Ovary (tissue), 9 donors: ENCODE results near the gene DMWD. TPM values are rescaled to one million over a fixed set of nuclear protein-coding genes. Genes with fewer than 3 reads are reported as not detected.

ENCODE experiments used
- DNase-seq, 5 donors: peaks; one replicate each; pipeline ENCODE4 v3.0.0-alpha.2; 2019 to 2020
- H3K27ac ChIP-seq, 2 donors: fragments of 200-600 bp; one replicate each; pipeline versions ENCODE4 v1.5.1 to v1.8.0; 2019 to 2022
- H3K27me3 ChIP-seq: fragments of 200-600 bp; one replicate; pipeline ENCODE4 v1.8.0; 2022
- H3K36me3 ChIP-seq: fragments of 200-600 bp; sonication (generic); one replicate; pipeline ENCODE4 v1.5.1; 2019
- H3K4me1 ChIP-seq: one replicate; pipeline ENCODE4 v1.8.1; 2013; ENCODE audit warnings: mild to moderate bottlenecking, moderate library complexity; ENCODE audit not compliant: insufficient read depth
- H3K4me3 ChIP-seq: fragments of 200-600 bp; sonication (generic); one replicate; pipeline ENCODE4 v1.5.1; 2017
- H3K9me3 ChIP-seq, 2 donors: fragments of 200-600 bp in 1 of 2; sonication (generic) in 1 of 2; one replicate each; pipeline versions ENCODE4 v1.5.1 to v1.8.1; 2013 to 2019; ENCODE audit warnings: mild to moderate bottlenecking in 1 of 2, moderate library complexity in 1 of 2
- EP300 ChIP-seq: sonication (generic); formaldehyde crosslinking; IDR thresholded peaks from one replicate; pipeline ENCODE4 v1.6.1; 2017; ENCODE audit warnings: antibody characterized with exemption
- POLR2A ChIP-seq: fragments of 450-650 bp; IDR thresholded peaks from one replicate; pipeline ENCODE4 v1.6.1; 2017; ENCODE audit warnings: antibody characterized with exemption, mild to moderate bottlenecking, moderate library complexity
- WGBS, 3 donors: extraction: QIAGEN DNeasy Blood & Tissue Kit in 1 of 3; methylation state at CpG; one replicate each; pipeline versions ENCODE4 v1.1.5 to v1.1.7; 2013 to 2017; 5-methylcytosine and 5-hydroxymethylcytosine counted together
- intact Hi-C, 4 donors: fragments of 100-400 bp; cut with DNase I; formaldehyde crosslinking; loops; one replicate each; pipeline versions ENCODE4 v1.11.0 to v1.15.1; 2022 to 2023
- polyA plus RNA-seq, 2 donors: library from polyadenylated mRNA; stranded (reverse); fragments of 200-250 nt in 1 of 2; fragments of 350-450 nt in 1 of 2; fragmentation: Illumina TruSeq in 1 of 2; extraction: RNeasy Lipid Tissue Mini Kit (QIAGEN cat#74804) in 1 of 2; gene quantifications; one replicate each; pipeline ENCODE4 v1.2.3, GENCODE V29; 2013 to 2014
- total RNA-seq, 7 donors: library from RNA; depleted of rRNA in 2 of 7; stranded (reverse); fragments of >200 nt in 2 of 7; fragmentation: NEBNext Ultra II Directional in 3 of 7; extraction: Animal tissue kit (Norgen Biotek cat#: 25700) in 3 of 7; gene quantifications; one replicate each; pipeline versions ENCODE4 v1.1.0 to v1.2.4, GENCODE V29; 2016 to 2023
- TF ChIP-seq, protein P1 (sequence below), 3 donors: fragments of 450-650 bp in 2 of 3; fragments of 200-600 bp in 1 of 3; IDR thresholded peaks; one replicate each; pipeline versions ENCODE4 v1.5.1 to v1.8.0; 2016 to 2022; ENCODE audit warnings: antibody characterized with exemption in 3 of 3, mild to moderate bottlenecking in 1 of 3
- donor health status: DM: no; HTN: no; CAD: no; lungs with moderate emphysema.
- donor health status: DM: no; HTN: no; CAD: no.
- donor health status: Bipolar disorder and iron deficiency.
- donor health status: DM: yes; HTN: yes; CAD: no.
- donor health status: DM: no; HTN: no; CAD: no.
- donor health status: DM: yes; HTN: yes; CAD: no.

Gene DMWD
- total and polyA plus RNA-seq, 9 donors, result 11.4 to 85.4 (median 54.9) TPM

DNA sequence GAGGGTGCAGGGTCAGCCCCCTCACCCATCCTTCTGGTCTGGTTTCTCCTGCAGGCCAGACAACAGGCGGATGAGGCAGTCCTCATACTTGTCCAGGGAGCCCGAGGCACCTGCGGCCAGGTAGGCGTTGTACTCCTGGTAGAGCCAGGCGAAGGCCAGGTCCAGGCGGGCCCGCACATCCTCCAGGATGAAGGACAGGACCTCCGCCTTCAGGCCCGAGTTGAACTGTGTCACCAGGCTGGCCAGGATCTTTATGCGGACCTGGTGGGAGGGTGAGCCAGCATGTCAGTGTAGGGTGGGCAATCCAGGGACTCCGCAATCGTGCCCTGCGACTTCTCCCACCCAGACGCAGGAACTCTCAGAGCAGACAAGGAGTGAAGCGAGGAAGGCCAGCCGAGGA, 36.3 kb upstream of the DMWD start:
- H3K27me3 ChIP-seq, result no peaks in the 10 kb centered on the region
- no peak overlapping the region for H3K4me3 ChIP-seq
- H3K4me1 ChIP-seq, result no peaks in the 10 kb centered on the region
- no peak overlapping the region for H3K27ac ChIP-seq
- TF ChIP-seq, protein P1, sequence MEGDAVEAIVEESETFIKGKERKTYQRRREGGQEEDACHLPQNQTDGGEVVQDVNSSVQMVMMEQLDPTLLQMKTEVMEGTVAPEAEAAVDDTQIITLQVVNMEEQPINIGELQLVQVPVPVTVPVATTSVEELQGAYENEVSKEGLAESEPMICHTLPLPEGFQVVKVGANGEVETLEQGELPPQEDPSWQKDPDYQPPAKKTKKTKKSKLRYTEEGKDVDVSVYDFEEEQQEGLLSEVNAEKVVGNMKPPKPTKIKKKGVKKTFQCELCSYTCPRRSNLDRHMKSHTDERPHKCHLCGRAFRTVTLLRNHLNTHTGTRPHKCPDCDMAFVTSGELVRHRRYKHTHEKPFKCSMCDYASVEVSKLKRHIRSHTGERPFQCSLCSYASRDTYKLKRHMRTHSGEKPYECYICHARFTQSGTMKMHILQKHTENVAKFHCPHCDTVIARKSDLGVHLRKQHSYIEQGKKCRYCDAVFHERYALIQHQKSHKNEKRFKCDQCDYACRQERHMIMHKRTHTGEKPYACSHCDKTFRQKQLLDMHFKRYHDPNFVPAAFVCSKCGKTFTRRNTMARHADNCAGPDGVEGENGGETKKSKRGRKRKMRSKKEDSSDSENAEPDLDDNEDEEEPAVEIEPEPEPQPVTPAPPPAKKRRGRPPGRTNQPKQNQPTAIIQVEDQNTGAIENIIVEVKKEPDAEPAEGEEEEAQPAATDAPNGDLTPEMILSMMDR (IDR thresholded peaks at IDR 0.05), result no peak
- no peak for TF ChIP-seq EP300
- no peak for TF ChIP-seq POLR2A
- no peaks in the 10 kb centered on the region for H3K36me3 ChIP-seq
- intact Hi-C loops, result no loop called here
- no peaks in the 10 kb centered on the region for H3K9me3 ChIP-seq
- no peak for DNase-seq
- WGBS, 3 donors, result 93 to 94% (median 94%) methylated on average over 16 of the region's 16 CpGs

GRCh38 chr19:45828523-45828922, 35.9 kb upstream of the DMWD start:
- intact Hi-C loops, result no loop called here
- no peak overlapping the region for H3K27ac ChIP-seq
- H3K27me3 ChIP-seq, result no peaks in the 10 kb centered on the region
- DNase-seq, result no peak
- H3K9me3 ChIP-seq, result no peaks in the 10 kb centered on the region
- H3K4me3 ChIP-seq, result no peak overlapping the region
- H3K4me1 ChIP-seq, result no peaks in the 10 kb centered on the region
- TF ChIP-seq, protein P1 (IDR thresholded peaks at IDR 0.05), result no peak
- no peak for TF ChIP-seq EP300
- no peak for TF ChIP-seq POLR2A
- H3K36me3 ChIP-seq, result no peaks in the 10 kb centered on the region
- 82 to 84% (median 82%) methylated on average over 9 of the region's 9 CpGs for WGBS, 3 donors

DNA sequence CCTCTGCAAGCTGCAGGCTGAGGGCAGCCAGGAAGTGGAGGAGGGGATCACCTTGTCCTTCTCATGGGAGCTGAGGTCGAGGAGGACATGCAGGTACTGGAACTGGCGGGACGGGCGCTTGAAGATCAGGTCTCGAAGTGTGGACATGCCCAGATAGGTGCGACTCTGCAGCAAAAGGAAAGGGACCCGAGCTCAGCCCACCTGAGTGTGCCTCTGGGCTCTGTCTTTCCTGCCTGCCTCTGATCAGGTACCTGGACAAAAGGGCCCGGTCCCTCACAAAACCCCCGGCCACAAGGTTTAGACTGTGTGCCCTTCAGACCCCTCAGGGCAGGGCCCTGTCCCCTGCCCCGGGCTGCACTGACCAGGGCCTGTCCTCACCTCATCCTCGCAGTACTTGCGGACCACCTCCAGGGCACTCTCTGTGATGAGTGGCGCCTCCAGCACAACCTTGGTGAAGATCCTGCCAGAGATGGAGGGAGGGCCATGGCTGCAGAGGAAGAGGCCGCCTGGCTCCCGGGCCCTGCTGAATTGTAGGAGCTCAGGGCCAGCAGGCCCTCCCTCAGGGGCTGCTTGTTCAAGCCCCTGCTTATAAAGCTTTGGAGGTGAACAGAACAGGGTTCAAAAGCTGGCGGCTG, 34.9 kb upstream of the DMWD start:
- Histone ChIP-seq H3K4me3 (no peak overlapping the region), H3K9me3 (no peaks in the 10 kb centered on the region), H3K27ac (no peak overlapping the region), H3K36me3 (no peaks in the 10 kb centered on the region), H3K4me1 (no peaks in the 10 kb centered on the region), H3K27me3 (no peaks in the 10 kb centered on the region)
- WGBS, 3 donors, result 87 to 90% (median 89%) methylated on average over 15 to 16 of the region's 16 CpGs
- intact Hi-C loops, result no loop called here
- no peak for DNase-seq
- TF ChIP-seq EP300, result no peak
- no peak for TF ChIP-seq POLR2A
- TF ChIP-seq, protein P1 (IDR thresholded peaks at IDR 0.05), result no peak

DNA sequence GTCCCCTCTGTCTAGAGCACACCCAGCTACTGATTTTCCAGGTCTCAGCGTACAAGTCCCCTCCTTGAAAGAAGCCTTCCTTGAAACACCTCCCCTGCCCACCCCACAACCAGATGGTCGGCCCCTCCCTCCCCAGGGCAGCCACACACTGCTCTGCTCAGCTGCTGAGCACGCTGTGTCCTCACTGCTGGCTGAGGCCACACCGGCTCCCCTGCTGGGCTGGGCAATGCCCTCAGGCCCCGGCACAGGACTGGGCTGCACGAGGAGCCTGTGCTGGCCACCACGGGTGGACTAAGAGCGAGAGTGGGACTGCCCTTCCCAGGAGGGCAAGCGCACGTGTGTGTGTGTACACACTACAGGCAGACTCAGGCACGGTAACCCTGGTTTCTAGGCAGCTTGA, 34.3 kb upstream of the DMWD start:
- DNase-seq, result no peak
- 62 to 77% (median 66%) methylated on average over 11 of the region's 11 CpGs for WGBS, 3 donors
- intact Hi-C loops, result no loop called here
- Histone ChIP-seq H3K9me3 (no peaks in the 10 kb centered on the region), H3K4me1 (no peaks in the 10 kb centered on the region), H3K36me3 (no peaks in the 10 kb centered on the region), H3K4me3 (no peak overlapping the region), H3K27ac (no peak overlapping the region), H3K27me3 (no peaks in the 10 kb centered on the region)
- TF ChIP-seq, protein P1 (IDR thresholded peaks at IDR 0.05), result no peak
- TF ChIP-seq EP300, result no peak
- TF ChIP-seq POLR2A, result no peak
